SU-DHL-6 (cell line): ENCODE data around the gene IFNL1.

Experiments
- CTCF ChIP-seq: fragments of 200-600 bp; sonication (generic); IDR thresholded peaks from one replicate; pipeline ENCODE4 v1.5.1; 2017; ENCODE audit warnings: antibody characterized with exemption, mild to moderate bottlenecking, low read length, moderate library complexity; ENCODE audit not compliant: insufficient read depth, poor library complexity, severe bottlenecking
- EZH2phosphoT487 ChIP-seq: fragments of 200-600 bp; sonication (generic), shearing (Covaris generic); conservative IDR thresholded peaks from 2 replicates; pipeline ENCODE4 v1.6.1; 2018; ENCODE audit warnings: mild to moderate bottlenecking, antibody characterized with exemption, low read length, moderate library complexity, mixed read lengths

- TF ChIP-seq EZH2phosphoT487, result no peak
- no peak for TF ChIP-seq CTCF
These were observed 39.0 kb upstream of the IFNL1 start for GRCh38 chr19:39257227-39257626.
